ENCODE measurements around the gene SHISA8.
A peak's percentile ranks its signal among the peaks of the same experiment; 100 is the strongest.

The SHISA8 gene

DNA sequence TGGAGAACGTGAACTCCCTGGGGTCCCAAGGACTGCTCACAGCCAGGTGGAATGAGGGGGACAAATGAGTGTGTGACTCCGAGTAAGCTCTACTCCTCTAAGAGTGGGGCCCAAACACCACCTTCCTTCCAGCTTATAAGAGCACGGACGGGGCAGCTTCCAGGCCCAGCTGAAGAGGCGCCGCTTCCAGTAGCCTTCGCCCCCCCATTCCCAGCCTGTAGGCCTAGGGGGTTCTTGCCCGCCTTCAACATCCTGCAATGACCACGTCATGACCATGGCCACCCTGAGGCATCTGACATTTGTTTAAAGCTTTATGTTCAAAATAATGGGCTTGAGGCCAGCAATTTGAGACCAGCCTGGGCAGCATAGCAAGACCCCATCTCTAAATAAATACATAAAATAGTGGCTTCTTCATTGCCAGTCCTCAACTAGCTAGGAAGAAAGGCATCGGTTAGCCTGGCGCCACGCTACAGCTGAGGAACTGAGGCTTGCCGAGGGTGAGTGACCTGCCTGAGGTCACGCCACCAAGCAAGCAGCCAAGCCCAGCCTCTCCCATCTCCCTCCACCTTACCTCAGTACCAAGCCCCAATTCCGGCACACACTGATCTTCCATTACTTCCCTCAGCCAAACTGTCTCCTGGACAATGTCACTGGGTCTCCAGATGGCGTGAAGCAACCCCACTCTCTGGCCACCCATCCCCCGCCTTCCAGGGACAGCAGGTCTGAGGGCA, 19.6 kb upstream of the SHISA8 start:
- FAIRE-seq, result no peak

GRCh38 chr22:41933411-41934177, 18.7 kb upstream of the SHISA8 start:
- FAIRE-seq, result no peak

More for the DNA sequence above, 19.6 kb upstream of the SHISA8 start:
- DNase-seq (ENCODE audit: extremely low spot score, insufficient read length, low read depth), result no peak

GRCh38 chr22:41932353-41932752, 17.5 kb upstream of the SHISA8 start:
- no peak for FAIRE-seq
- DNase-seq (ENCODE audit: extremely low spot score, insufficient read length, low read depth), result no peak

More at GRCh38 chr22:41933411-41934177, 18.7 kb upstream of the SHISA8 start:
- DNase-seq (ENCODE audit: extremely low spot score, insufficient read length, low read depth), result no peak

DNA sequence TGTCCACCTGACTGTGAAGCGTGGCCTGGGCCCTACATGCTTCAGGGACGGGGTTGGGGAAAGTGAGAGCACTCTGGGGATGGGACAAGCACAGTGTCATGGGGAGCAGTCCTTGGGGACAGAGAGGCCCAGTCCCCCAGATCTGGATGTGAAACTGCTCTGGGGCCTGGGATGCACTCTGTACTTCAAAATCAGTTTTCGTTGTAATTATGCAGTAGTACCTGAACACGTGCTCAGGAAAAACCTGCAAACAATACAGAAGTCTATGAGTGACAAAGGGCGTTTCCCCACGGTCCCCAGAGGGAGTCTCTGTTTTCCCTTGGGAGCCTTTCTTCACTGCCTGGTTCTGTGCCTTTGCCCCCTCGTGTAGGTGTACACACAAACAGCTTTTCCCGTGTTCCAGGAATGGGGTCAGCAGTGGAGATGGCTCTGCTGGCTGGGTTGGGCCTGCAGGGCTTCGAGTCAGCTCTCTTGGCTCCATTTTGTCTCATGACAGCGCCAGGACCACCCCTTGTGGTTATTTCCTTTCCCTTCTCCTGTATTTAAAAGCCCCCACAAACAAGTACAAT, 16.9 kb upstream of the SHISA8 start:
- no peak for DNase-seq (ENCODE audit: extremely low spot score, insufficient read length, low read depth)
- FAIRE-seq, result peak; percentile 96

DNA sequence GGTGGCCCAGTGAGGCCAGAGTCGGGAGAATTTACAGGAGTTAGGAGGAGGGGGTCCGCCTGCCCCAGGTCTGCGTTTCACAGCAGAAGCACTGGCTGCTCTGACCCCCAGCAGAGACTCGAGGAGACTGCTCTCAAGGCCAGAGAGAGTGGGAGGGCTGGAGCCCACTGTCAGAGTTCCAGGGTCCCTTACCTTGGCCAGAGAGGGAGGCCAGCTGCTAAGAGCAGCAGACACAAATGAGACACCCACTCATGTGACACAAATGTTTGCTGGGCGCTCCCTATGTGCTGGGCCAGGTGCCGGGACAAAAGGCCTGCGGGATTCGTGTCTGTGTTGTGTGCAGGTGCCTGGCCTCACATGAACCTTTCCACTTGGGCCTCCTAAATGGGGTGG, 14.5 kb upstream of the SHISA8 start:
- no peak for FAIRE-seq
- no peak for DNase-seq (ENCODE audit: extremely low spot score, insufficient read length, low read depth)

GRCh38 chr22:41928593-41929417, 13.9 kb upstream of the SHISA8 start:
- no peak for DNase-seq (ENCODE audit: extremely low spot score, insufficient read length, low read depth)
- peak; percentile 36 for FAIRE-seq

GRCh38 chr22:41927813-41928212, 12.9 kb upstream of the SHISA8 start:
- DNase-seq (ENCODE audit: extremely low spot score, insufficient read length, low read depth), result no peak
- FAIRE-seq, result peak; percentile 67

GRCh38 chr22:41925783-41926460, 11.0 kb upstream of the SHISA8 start:
- FAIRE-seq, result peak; percentile 86

DNA sequence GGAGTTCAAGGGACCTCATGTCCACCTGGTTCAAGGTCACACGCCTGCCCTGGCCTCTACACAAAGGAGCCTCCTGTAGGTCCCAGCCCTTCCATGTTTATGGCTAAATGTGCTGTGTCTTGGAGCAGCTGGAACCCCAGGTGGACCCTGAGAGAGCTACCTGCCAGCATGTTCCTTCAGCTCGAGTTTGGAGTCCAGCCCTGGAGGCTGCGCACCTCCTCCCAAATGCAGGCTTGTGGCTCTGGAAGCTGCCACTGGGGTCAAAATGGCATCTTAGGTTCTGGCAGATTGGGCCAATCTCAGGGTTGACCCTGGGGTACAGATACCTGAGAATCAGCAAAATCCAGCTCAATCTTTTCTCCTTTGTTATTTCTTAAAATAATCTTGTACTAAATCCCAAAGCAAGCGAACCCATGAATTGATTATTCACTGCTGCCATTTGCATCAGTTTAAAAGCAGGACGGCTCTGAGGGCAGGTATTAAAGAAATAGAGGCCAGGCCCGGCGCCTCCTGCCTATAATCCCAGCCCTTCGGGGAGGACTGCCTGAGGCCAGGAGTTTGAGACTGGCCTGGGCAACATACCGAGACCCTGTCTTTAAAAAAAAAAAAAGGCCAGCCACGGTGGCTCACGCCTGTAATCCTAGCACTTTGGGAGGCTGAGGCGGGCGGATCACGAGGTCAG, 8.9 kb upstream of the SHISA8 start:
- DNase-seq (ENCODE audit: extremely low spot score, insufficient read length, low read depth) (no peak), FAIRE-seq (peak; percentile 49)

More at GRCh38 chr22:41925783-41926460, 11.0 kb upstream of the SHISA8 start:
- DNase-seq (ENCODE audit: extremely low spot score, insufficient read length, low read depth), result no peak

DNA sequence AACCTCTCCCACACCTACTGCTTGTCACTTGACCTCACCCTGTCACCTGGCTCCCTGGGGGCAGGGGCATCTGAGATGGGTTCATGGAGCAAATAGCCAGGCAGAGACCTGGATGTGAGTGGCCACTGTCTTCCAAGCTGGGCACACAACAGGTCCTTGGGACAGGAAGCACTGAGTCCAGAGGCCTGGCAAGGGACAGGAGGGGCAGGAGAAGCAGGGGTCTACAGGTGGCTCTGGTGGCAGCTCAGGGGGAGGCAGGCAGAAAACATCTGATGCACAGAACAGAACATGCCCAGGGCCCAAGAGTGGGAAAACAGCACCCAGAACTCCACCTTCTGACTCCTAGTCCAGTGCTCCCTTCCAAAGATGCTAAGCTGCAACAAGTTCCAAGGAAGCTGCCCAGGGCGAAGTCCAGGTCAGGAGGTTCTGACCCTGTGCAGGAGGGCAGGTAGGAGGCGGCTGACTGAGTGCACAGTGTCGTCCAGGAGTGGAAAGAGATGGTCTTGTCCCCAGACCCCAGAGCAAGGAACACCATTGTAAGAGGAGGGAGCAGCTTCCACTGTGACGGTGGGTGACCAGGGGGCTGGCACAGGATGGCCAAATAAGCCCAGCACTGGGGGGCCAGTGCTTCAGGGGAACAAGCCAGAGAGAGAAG, 8.2 kb upstream of the SHISA8 start:
- FAIRE-seq (no peak), DNase-seq (ENCODE audit: extremely low spot score, insufficient read length, low read depth) (no peak)

GRCh38 chr22:41922328-41922727, 7.5 kb upstream of the SHISA8 start:
- FAIRE-seq, result peak; percentile 86
- DNase-seq (ENCODE audit: extremely low spot score, insufficient read length, low read depth), result no peak

GRCh38 chr22:41920271-41920976, 5.5 kb upstream of the SHISA8 start:
- FAIRE-seq (no peak), DNase-seq (ENCODE audit: extremely low spot score, insufficient read length, low read depth) (no peak)

GRCh38 chr22:41919357-41920224, 4.7 kb upstream of the SHISA8 start:
- peak; percentile 98 for FAIRE-seq
- DNase-seq (ENCODE audit: extremely low spot score, insufficient read length, low read depth), result peak; percentile 71

DNA sequence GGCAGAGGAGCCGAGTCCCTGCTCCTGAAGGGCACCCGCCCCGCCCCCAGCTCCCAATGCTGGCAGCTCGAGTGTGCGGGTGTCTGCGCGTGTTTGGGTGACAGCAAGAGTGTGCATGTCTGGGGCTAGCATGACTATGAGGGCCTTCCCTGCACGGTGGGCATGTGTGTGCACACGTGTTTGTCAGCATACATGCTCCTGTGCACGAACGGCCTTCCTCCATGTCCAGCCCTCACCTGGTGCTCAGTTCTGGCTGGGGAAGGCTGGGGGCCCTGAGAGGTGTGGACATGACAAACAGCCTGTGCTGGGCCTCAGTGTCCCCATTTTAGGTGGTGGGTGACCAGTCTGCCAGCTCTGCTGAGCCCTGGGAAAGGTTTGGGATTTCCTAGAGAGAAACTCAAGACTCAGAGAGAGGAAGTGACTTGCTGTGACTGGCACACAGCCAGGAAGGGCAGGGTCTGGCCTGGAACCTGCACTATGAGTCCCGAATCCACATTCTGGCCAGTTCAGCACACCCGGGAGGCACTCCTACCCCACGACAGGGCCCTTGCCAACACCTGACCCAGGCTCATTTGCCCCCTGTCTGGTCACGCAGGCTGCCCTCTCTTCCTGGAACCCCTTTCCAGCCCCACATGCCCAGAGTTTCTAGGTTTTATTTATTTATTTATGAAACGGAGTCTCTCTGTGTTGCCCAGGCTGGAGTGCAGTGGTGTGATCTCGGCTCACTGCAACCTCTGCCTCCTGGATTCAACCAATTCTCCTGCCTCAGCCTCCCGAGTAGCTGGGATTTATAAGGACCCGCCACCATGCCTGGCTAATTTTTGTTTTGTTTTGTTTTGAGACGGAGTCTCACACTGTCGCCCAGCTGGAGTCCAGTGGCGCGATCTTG, 3.3 kb upstream of the SHISA8 start:
- DNase-seq (ENCODE audit: extremely low spot score, insufficient read length, low read depth), result no peak
- FAIRE-seq, result peak; percentile 56

- FAIRE-seq (no peak), DNase-seq (ENCODE audit: extremely low spot score, insufficient read length, low read depth) (no peak)
These were observed 2.6 kb upstream of the SHISA8 start for GRCh38 chr22:41917375-41917902.
